Endodermal cell (in vitro differentiated cells): ENCODE measurements around the gene PIP5K1B. TPM values are rescaled to one million over a fixed set of nuclear protein-coding genes. Genes with fewer than 3 reads are reported as not detected.

ENCODE experiments used
- DNase-seq: peaks from one replicate; pipeline ENCODE4 v3.0.0-alpha.2; 2017
- H3K27ac ChIP-seq: 2 replicates; pipeline ENCODE4 v1.5.1; 2013; ENCODE audit warnings: mild to moderate bottlenecking, low read depth, low read length, moderate library complexity
- H3K27me3 ChIP-seq: 2 replicates; pipeline ENCODE4 v1.6.1; 2013; ENCODE audit warnings: mild to moderate bottlenecking, low read length, moderate library complexity; ENCODE audit not compliant: insufficient read depth, control insufficient read depth, poor library complexity, severe bottlenecking
- H3K36me3 ChIP-seq: 2 replicates; pipeline ENCODE4 v1.7.0; 2013; ENCODE audit warnings: mild to moderate bottlenecking, low read length, moderate library complexity; ENCODE audit not compliant: control insufficient read depth, insufficient read depth
- H3K4me1 ChIP-seq: one replicate; pipeline ENCODE4 v1.7.0; 2013; ENCODE audit warnings: low read length; ENCODE audit not compliant: control insufficient read depth, insufficient read depth
- H3K4me3 ChIP-seq: 2 replicates; pipeline ENCODE4 v1.5.1; 2013; ENCODE audit warnings: mild to moderate bottlenecking, low read length, moderate library complexity
- H3K9ac ChIP-seq: 2 replicates; pipeline ENCODE4 v1.6.1; 2013; ENCODE audit warnings: mild to moderate bottlenecking, low read length, moderate library complexity; ENCODE audit not compliant: poor library complexity, severe bottlenecking; ENCODE audit errors: extremely low read depth
- H3K9me3 ChIP-seq: 2 replicates; pipeline ENCODE4 v1.6.1; 2013; ENCODE audit warnings: mild to moderate bottlenecking, low read length, moderate library complexity; ENCODE audit not compliant: control insufficient read depth
- H3K27ac Mint-ChIP-seq: 2 replicates; pipeline ENCODE4 v1.8.0; 2020; ENCODE audit warnings: mixed read lengths
- H3K27me3 Mint-ChIP-seq: 2 replicates; pipeline ENCODE4 v1.8.0; 2021; ENCODE audit warnings: mild to moderate bottlenecking, mixed read lengths; ENCODE audit not compliant: insufficient read depth
- H3K36me3 Mint-ChIP-seq: 2 replicates; pipeline ENCODE4 v1.8.0; 2020; ENCODE audit warnings: low read depth, mixed read lengths
- H3K4me1 Mint-ChIP-seq: 2 replicates; pipeline ENCODE4 v1.8.0; 2020; ENCODE audit warnings: mixed read lengths
- H3K4me3 Mint-ChIP-seq: 2 replicates; pipeline ENCODE4 v1.8.0; 2020; ENCODE audit warnings: mild to moderate bottlenecking, moderate library complexity, mixed read lengths
- H3K9me3 Mint-ChIP-seq: 2 replicates; pipeline ENCODE4 v1.8.0; 2020; ENCODE audit warnings: mild to moderate bottlenecking, mixed read lengths
- WGBS, 2 experiments: methylation state at CpG; one replicate each; pipeline versions ENCODE4 v1.1.5 to v1.1.7; 2013; ENCODE audit warnings: missing lambda C conversion rate in 2 of 2, mixed read lengths in 1 of 2; ENCODE audit not compliant: insufficient coverage in 1 of 2, insufficient read length in 1 of 2; 5-methylcytosine and 5-hydroxymethylcytosine counted together
- total RNA-seq, 2 donors: library from RNA; stranded (reverse); fragmentation: NEBNext Ultra II Directional in 1 of 2; extraction: Animal tissue kit (Norgen Biotek cat#: 25700) in 1 of 2; gene quantifications; 2 replicates in 1 of 2; 3 replicates in 1 of 2; pipeline ENCODE4 v1.2.1, GENCODE V29; 2021
- TF ChIP-seq, protein P1 (sequence below): fragments of 200-600 bp; sonication (generic); conservative IDR thresholded peaks from 2 replicates; pipeline ENCODE4 v1.5.0; 2021; ENCODE audit warnings: antibody characterized with exemption, mild to moderate bottlenecking

The PIP5K1B gene
- total RNA-seq, 2 donors from 2014 or later, result 8.5 to 10.2 TPM

DNA sequence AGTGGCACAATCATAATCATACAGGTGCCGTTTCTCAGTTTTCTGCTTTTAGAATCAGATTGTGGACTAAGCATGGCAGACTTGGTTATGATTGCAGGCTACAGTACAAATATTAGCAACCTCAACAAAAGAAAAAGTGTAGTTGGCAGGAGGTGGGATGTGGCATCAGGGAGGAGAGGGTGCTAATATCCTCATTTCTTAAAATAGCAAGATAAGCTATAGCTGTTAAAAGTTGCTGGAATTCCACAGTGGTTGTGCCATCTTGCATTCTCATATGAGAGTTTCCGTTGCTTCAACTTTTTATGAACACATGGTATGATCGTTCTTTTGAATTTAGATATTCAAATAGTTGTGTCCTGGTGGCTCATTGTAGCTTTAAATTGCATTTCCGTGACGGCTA is 21.4 kb downstream of the PIP5K1B start:
- 90 to 100% methylated on average over 3 to 5 of the region's 5 CpGs for WGBS, 2 experiments
- peaks cover 6% of the 10 kb centered on the region for H3K27me3 Mint-ChIP-seq
- TF ChIP-seq, protein P1, sequence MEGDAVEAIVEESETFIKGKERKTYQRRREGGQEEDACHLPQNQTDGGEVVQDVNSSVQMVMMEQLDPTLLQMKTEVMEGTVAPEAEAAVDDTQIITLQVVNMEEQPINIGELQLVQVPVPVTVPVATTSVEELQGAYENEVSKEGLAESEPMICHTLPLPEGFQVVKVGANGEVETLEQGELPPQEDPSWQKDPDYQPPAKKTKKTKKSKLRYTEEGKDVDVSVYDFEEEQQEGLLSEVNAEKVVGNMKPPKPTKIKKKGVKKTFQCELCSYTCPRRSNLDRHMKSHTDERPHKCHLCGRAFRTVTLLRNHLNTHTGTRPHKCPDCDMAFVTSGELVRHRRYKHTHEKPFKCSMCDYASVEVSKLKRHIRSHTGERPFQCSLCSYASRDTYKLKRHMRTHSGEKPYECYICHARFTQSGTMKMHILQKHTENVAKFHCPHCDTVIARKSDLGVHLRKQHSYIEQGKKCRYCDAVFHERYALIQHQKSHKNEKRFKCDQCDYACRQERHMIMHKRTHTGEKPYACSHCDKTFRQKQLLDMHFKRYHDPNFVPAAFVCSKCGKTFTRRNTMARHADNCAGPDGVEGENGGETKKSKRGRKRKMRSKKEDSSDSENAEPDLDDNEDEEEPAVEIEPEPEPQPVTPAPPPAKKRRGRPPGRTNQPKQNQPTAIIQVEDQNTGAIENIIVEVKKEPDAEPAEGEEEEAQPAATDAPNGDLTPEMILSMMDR, result no peak

GRCh38 chr9:68727636-68728035 is 22.6 kb downstream of the PIP5K1B start:
- H3K9me3 Mint-ChIP-seq, result peaks cover 1% of the 10 kb centered on the region
- H3K27me3 ChIP-seq, result no peaks in the 10 kb centered on the region
- H3K9me3 ChIP-seq, result peaks cover 7% of the 10 kb centered on the region
- no peaks in the 10 kb centered on the region for H3K36me3 ChIP-seq
- 100% methylated on average over 2 of the region's 2 CpGs; no CpG with 5 or more reads in 1 of the 2 experiments for WGBS, 2 experiments
- H3K4me3 Mint-ChIP-seq, result no peak overlapping the region
- no peak overlapping the region for H3K9ac ChIP-seq
- H3K27ac Mint-ChIP-seq, result no peak overlapping the region
- no peak for DNase-seq
- H3K36me3 Mint-ChIP-seq, result no peaks in the 10 kb centered on the region
- H3K27ac ChIP-seq, result no peak overlapping the region
- peaks cover 6% of the 10 kb centered on the region for H3K27me3 Mint-ChIP-seq
- TF ChIP-seq, protein P1, result no peak
- H3K4me1 ChIP-seq, result peaks cover 9% of the 10 kb centered on the region
- peaks cover 27% of the 10 kb centered on the region for H3K4me1 Mint-ChIP-seq
- no peak overlapping the region for H3K4me3 ChIP-seq

More for the DNA sequence above, 21.4 kb downstream of the PIP5K1B start:
- no peaks in the 10 kb centered on the region for H3K36me3 Mint-ChIP-seq
- Histone ChIP-seq H3K36me3 (no peaks in the 10 kb centered on the region), H3K27me3 (no peaks in the 10 kb centered on the region), H3K27ac (no peak overlapping the region), H3K9me3 (peaks cover 7% of the 10 kb centered on the region), H3K9ac (no peak overlapping the region), H3K4me3 (no peak overlapping the region), H3K4me1 (peaks cover 6% of the 10 kb centered on the region)
- H3K9me3 Mint-ChIP-seq, result peaks cover 1% of the 10 kb centered on the region
- peaks cover 16% of the 10 kb centered on the region for H3K4me1 Mint-ChIP-seq
- H3K27ac Mint-ChIP-seq, result no peak overlapping the region
- H3K4me3 Mint-ChIP-seq, result no peak overlapping the region
- no peak for DNase-seq

GRCh38 chr9:68728731-68729130 is 23.7 kb downstream of the PIP5K1B start:
- no peak overlapping the region for H3K27ac ChIP-seq
- peaks cover 33% of the 10 kb centered on the region for H3K4me1 Mint-ChIP-seq
- H3K4me3 Mint-ChIP-seq, result no peak overlapping the region
- peaks cover 5% of the 10 kb centered on the region for H3K9me3 ChIP-seq
- H3K9me3 Mint-ChIP-seq, result no peaks in the 10 kb centered on the region
- H3K27ac Mint-ChIP-seq, result no peak overlapping the region
- H3K9ac ChIP-seq, result no peak overlapping the region
- peaks cover 6% of the 10 kb centered on the region for H3K27me3 Mint-ChIP-seq
- no peaks in the 10 kb centered on the region for H3K36me3 Mint-ChIP-seq
- H3K36me3 ChIP-seq, result no peaks in the 10 kb centered on the region
- H3K27me3 ChIP-seq, result no peaks in the 10 kb centered on the region
- TF ChIP-seq, protein P1, result no peak
- DNase-seq, result no peak
- WGBS, 2 experiments, result 89 to 100% methylated on average over 1 of the region's 1 CpG
- H3K4me3 ChIP-seq, result no peak overlapping the region
- H3K4me1 ChIP-seq, result peaks cover 9% of the 10 kb centered on the region
